GM12891 (cell line): ENCODE data around the gene IER5L.
A peak's percentile ranks its signal among the peaks of the same experiment; 100 is the strongest.

ENCODE experiments used
- DNase-seq: peaks from one replicate; pipeline ENCODE4 v3.0.0; 2011; ENCODE audit warnings: low spot score; ENCODE audit not compliant: insufficient read length
- FAIRE-seq: peaks from 2 replicates; lab custom pipeline; 2011; peaks lifted over from hg19 to GRCh38; lab: Jason Lieb, UNC
- PAX5 ChIP-seq: IDR thresholded peaks from 2 replicates; pipeline ENCODE4 v1.6.1; 2011; ENCODE audit warnings: low read length, moderate library complexity, mild to moderate bottlenecking; ENCODE audit not compliant: insufficient read depth, severe bottlenecking
- POLR2A ChIP-seq: IDR thresholded peaks from 2 replicates; pipeline ENCODE4 v1.6.1; 2011; ENCODE audit warnings: low read depth, low read length, control low read depth
- POLR2AphosphoS5 ChIP-seq: IDR thresholded peaks from 2 replicates; pipeline ENCODE4 v1.6.1; 2011; ENCODE audit warnings: low read depth, low read length, control low read depth
- POU2F2 ChIP-seq: IDR thresholded peaks from 2 replicates; pipeline ENCODE4 v1.6.1; 2011; ENCODE audit warnings: low read depth, mild to moderate bottlenecking, control low read depth, low read length, moderate library complexity
- SPI1 ChIP-seq: IDR thresholded peaks from 2 replicates; pipeline ENCODE4 v1.6.1; 2011; ENCODE audit warnings: low read depth, low read length, control low read depth
- TAF1 ChIP-seq: IDR thresholded peaks from 2 replicates; pipeline ENCODE4 v1.6.1; 2011; ENCODE audit warnings: low read depth, low read length, control low read depth

The IER5L gene

GRCh38 chr9:129182625-129183494 lies 4.8 kb upstream of the IER5L start:
- TF ChIP-seq TAF1 (no peak), POLR2AphosphoS5 (no peak), POLR2A (no peak), PAX5 (no peak), POU2F2 (no peak), SPI1 (no peak)
- FAIRE-seq = no peak
- no peak for DNase-seq

GRCh38 chr9:129182122-129182521 lies 4.1 kb upstream of the IER5L start:
- TF ChIP-seq POLR2AphosphoS5 (no peak), SPI1 (no peak), POU2F2 (no peak), TAF1 (no peak)
- FAIRE-seq = no peak
- no peak for DNase-seq

DNA sequence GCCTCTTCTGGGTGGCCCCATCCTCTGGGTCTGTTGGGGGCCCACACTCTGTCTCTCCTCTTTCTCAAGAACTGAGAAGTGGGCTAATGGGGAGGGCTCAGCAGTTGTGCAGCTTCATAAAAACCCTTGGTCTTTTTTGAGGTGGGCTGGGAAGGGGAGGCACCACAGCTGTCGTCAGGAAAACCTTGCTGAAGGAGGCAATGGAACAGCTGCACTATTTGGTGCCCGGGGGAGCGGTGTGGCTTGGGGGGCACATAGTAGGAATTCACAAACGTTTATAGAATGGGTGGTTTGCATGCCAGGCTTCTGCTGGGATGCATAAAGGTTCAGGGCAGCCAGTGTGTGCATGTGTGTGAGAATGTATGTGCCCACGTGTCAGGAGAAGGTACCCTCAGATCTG lies 3.2 kb upstream of the IER5L start:
- FAIRE-seq (no peak), DNase-seq (no peak)

GRCh38 chr9:129178568-129179382 lies 714 bp upstream of the IER5L start:
- DNase-seq (no peak), FAIRE-seq (no peak)
- no peak for TF ChIP-seq POLR2A
- no peak for TF ChIP-seq TAF1

More for the DNA sequence above, 3.2 kb upstream of the IER5L start:
- TF ChIP-seq PAX5 (no peak), POU2F2 (no peak), TAF1 (no peak), POLR2AphosphoS5 (no peak), SPI1 (no peak), POLR2A (no peak)

GRCh38 chr9:129177443-129177790 lies 644 bp downstream of the IER5L start:
- DNase-seq (no peak), FAIRE-seq (no peak)
- no peak for TF ChIP-seq POLR2A
- TF ChIP-seq SPI1 = no peak
- no peak for TF ChIP-seq TAF1
- TF ChIP-seq PAX5 = no peak
- no peak for TF ChIP-seq POU2F2
- no peak for TF ChIP-seq POLR2AphosphoS5

DNA sequence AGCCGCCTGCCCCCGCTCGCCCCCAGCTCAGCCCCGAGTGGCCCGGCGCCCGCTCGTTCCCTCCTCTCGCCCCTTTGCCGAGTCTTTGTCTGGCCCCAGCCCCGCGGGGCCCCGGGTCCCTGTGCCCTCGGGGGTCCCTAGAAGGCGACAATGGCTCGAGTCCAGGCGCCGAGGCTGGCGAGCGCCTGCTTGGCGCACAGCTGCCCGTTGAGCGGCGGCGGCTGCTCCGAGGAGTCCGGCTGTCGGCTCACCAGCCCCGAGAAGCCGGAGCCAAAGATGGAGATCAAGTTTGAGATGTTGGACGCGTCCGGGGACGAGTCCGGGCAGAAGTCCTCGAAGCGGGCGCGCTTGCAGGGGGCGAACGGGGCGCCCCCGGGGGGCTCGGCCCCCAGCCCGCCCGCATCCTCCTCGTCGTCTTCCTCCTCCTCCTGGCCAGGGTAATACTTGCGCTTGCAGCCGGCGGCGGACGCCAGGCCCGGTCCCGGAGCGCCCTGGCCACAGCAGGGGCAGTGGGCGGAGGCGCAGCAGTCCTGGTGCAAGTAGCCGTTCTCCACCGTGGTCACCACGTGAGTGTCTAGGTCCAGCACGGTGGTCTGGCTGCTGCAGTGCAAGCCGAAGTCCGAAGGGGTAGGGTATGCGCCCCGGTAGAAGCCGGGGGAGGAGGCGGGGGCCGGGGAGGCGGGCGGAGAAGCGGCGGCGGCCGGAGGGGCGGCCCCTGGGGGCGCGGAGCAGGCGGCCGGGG lies 1.2 kb downstream of the IER5L start:
- TF ChIP-seq POLR2AphosphoS5 = no peak
- TF ChIP-seq POLR2A = no peak
- TF ChIP-seq SPI1 = no peak
- TF ChIP-seq TAF1 = no peak
- TF ChIP-seq PAX5 = no peak
- TF ChIP-seq POU2F2 = no peak
- FAIRE-seq = no peak
- no peak for DNase-seq

- FAIRE-seq (peak; percentile 90), DNase-seq (peak; percentile 63)
Measured at GRCh38 chr9:129175825-129176633, 2.0 kb downstream of the IER5L start.

GRCh38 chr9:129175515-129175824 lies 2.6 kb downstream of the IER5L start:
- TF ChIP-seq POLR2AphosphoS5 (no peak), PAX5 (no peak), POLR2A (no peak), SPI1 (no peak), POU2F2 (no peak), TAF1 (no peak)
- DNase-seq = no peak
- FAIRE-seq = no peak

More at GRCh38 chr9:129175825-129176633, 2.0 kb downstream of the IER5L start:
- peak; percentile 81 for TF ChIP-seq SPI1
- no peak for TF ChIP-seq PAX5
- no peak for TF ChIP-seq POU2F2
